IMR-90 (cell line): Measurements from ENCODE around the gene DGKQ. TPM values are rescaled to one million over a fixed set of nuclear protein-coding genes. Genes with fewer than 3 reads are reported as not detected.

Experiments used
- ATAC-seq: fragments of 200-7000 bp; cut with Tn5 transposase; 2 replicates; pipeline ENCODE4 v1.9.1; 2020; ENCODE audit warnings: low read depth, mild to moderate bottlenecking, moderate library complexity
- BruUV-seq: library from RNA; stranded (reverse); fragments of 400-500 nt; replicated peaks from 2 replicates; lab custom pipeline; 2021; lab: Mats Ljungman, UMichigan
- CTCF ChIA-PET: fragments of 300-600 bp; formaldehyde crosslinking; extraction: SDS; loops from one replicate; lab custom pipeline; 2021; ENCODE audit warnings: antibody characterized with exemption; lab: Yijun Ruan, JAX
- POLR2A ChIA-PET: fragments of 300-600 bp; sonication (Branson Sonifier 250); formaldehyde crosslinking; loops from one replicate; lab custom pipeline; 2022; ENCODE audit warnings: antibody characterized with exemption; ENCODE audit not compliant: unreplicated experiment; lab: Charles Lee
- DNase-seq: peaks from one replicate; pipeline ENCODE4 v3.0.0; 2013
- H2AFZ ChIP-seq: replicated peaks from 2 replicates; pipeline ENCODE3; 2013; ENCODE audit warnings: low read length, mild to moderate bottlenecking; ENCODE audit not compliant: poor library complexity
- H2AK5ac ChIP-seq: 2 replicates; pipeline ENCODE4 v1.6.1; 2013; ENCODE audit warnings: low read depth, low read length, inconsistent platforms
- H2AK9ac ChIP-seq: replicated peaks from 2 replicates; pipeline ENCODE3; 2013; ENCODE audit warnings: mild to moderate bottlenecking, low read depth, low read length, moderate library complexity; ENCODE audit not compliant: poor library complexity
- H2BK120ac ChIP-seq: 2 replicates; pipeline ENCODE4 v1.6.1; 2013; ENCODE audit warnings: low read depth, low read length, inconsistent platforms
- H2BK15ac ChIP-seq: 3 replicates; pipeline ENCODE4 v1.6.1; 2013; ENCODE audit warnings: low read depth, low read length, inconsistent platforms
- H2BK20ac ChIP-seq: 2 replicates; pipeline ENCODE4 v1.6.1; 2013; ENCODE audit warnings: low read depth, mild to moderate bottlenecking, inconsistent platforms, low read length, moderate library complexity
- H2BK5ac ChIP-seq: 2 replicates; pipeline ENCODE4 v1.6.1; 2013; ENCODE audit warnings: mild to moderate bottlenecking, low read depth, low read length, inconsistent platforms; ENCODE audit not compliant: poor library complexity, severe bottlenecking
- H3K14ac ChIP-seq: replicated peaks from 2 replicates; pipeline ENCODE4 v1.6.1; 2013; ENCODE audit warnings: low read depth, low read length, inconsistent platforms
- H3K18ac ChIP-seq: 2 replicates; pipeline ENCODE4 v1.6.1; 2013; ENCODE audit warnings: low read depth, low read length, control low read depth
- H3K23ac ChIP-seq: 2 replicates; pipeline ENCODE4 v1.6.1; 2013; ENCODE audit warnings: low read depth, low read length, inconsistent platforms
- H3K27ac ChIP-seq: 2 replicates; pipeline ENCODE4 v1.5.1; 2013; ENCODE audit warnings: mild to moderate bottlenecking, control low read depth, low read length; ENCODE audit not compliant: insufficient read depth
- H3K27me3 ChIP-seq: 2 replicates; pipeline ENCODE4 v1.6.1; 2013; ENCODE audit warnings: low read length; ENCODE audit not compliant: control insufficient read depth, insufficient read depth
- H3K36me3 ChIP-seq: 2 replicates; pipeline ENCODE4 v1.6.1; 2013; ENCODE audit warnings: low read length, mixed read lengths; ENCODE audit not compliant: control insufficient read depth, insufficient read depth
- H3K4ac ChIP-seq: 2 replicates; pipeline ENCODE4 v1.6.1; 2013; ENCODE audit warnings: low read depth, low read length, inconsistent platforms
- H3K4me1 ChIP-seq: 2 replicates; pipeline ENCODE4 v1.6.1; 2013; ENCODE audit warnings: low read length, mixed read lengths; ENCODE audit not compliant: control insufficient read depth, insufficient read depth
- H3K4me2 ChIP-seq: 2 replicates; pipeline ENCODE4 v1.6.1; 2013; ENCODE audit warnings: low read depth, mild to moderate bottlenecking, control low read depth, low read length, moderate library complexity
- H3K4me3 ChIP-seq: 2 replicates; pipeline ENCODE4 v1.5.1; 2013; ENCODE audit warnings: low read depth, mild to moderate bottlenecking, control low read depth, low read length, moderate library complexity; ENCODE audit not compliant: insufficient read depth
- H3K56ac ChIP-seq: 2 replicates; pipeline ENCODE4 v1.6.1; 2013; ENCODE audit warnings: low read length, inconsistent platforms; ENCODE audit not compliant: insufficient read depth; ENCODE audit errors: extremely low read depth
- H3K79me1 ChIP-seq, 2 experiments: 2 replicates each; pipeline ENCODE4 v1.6.1; 2013; ENCODE audit warnings: low read length in 2 of 2, inconsistent platforms in 1 of 2, low read depth in 1 of 2
- H3K9ac ChIP-seq: 2 replicates; pipeline ENCODE4 v1.6.1; 2013; ENCODE audit warnings: low read depth, low read length, control low read depth
- H3K9me1 ChIP-seq: 2 replicates; pipeline ENCODE4 v1.6.1; 2013; ENCODE audit warnings: low read length, inconsistent platforms; ENCODE audit not compliant: insufficient read depth
- H3K9me3 ChIP-seq: 2 replicates; pipeline ENCODE4 v1.6.1; 2013; ENCODE audit warnings: low read length; ENCODE audit not compliant: control insufficient read depth, insufficient read depth
- H4K20me1 ChIP-seq: 2 replicates; pipeline ENCODE4 v1.6.1; 2013; ENCODE audit warnings: low read length, inconsistent platforms; ENCODE audit not compliant: insufficient read depth
- H4K5ac ChIP-seq: 2 replicates; pipeline ENCODE4 v1.6.1; 2013; ENCODE audit warnings: mild to moderate bottlenecking, low read depth, low read length, control low read depth
- H4K8ac ChIP-seq, 2 experiments: 2 replicates each; pipeline ENCODE4 v1.6.1; 2013; ENCODE audit warnings: low read depth in 2 of 2, low read length in 2 of 2, control low read depth in 1 of 2, inconsistent platforms in 1 of 2
- H4K91ac ChIP-seq: 2 replicates; pipeline ENCODE4 v1.6.1; 2013; ENCODE audit warnings: low read depth, low read length, inconsistent platforms; ENCODE audit not compliant: insufficient read depth
- BHLHE40 ChIP-seq: fragments of 150-350 bp; IDR thresholded peaks from 2 replicates; pipeline ENCODE4 v1.6.1; 2016; ENCODE audit warnings: mild to moderate bottlenecking, low read depth, low read length
- CEBPB ChIP-seq: IDR thresholded peaks from 2 replicates; pipeline ENCODE4 v1.6.1; 2012; ENCODE audit warnings: low read depth, low read length, improper control_type of control experiment
- CHD1 ChIP-seq: IDR thresholded peaks from 2 replicates; pipeline ENCODE4 v1.6.1; 2012; ENCODE audit warnings: low read depth, low read length, improper control_type of control experiment
- FOS ChIP-seq: fragments of 150-350 bp; IDR thresholded peaks from 2 replicates; pipeline ENCODE4 v1.6.1; 2016; ENCODE audit warnings: low read depth, low read length
- MAFK ChIP-seq: IDR thresholded peaks from 2 replicates; pipeline ENCODE4 v1.6.1; 2012; ENCODE audit warnings: low read depth, low read length, improper control_type of control experiment
- MAZ ChIP-seq: IDR thresholded peaks from 2 replicates; pipeline ENCODE4 v1.6.1; 2012; ENCODE audit warnings: low read depth, mild to moderate bottlenecking, low read length, improper control_type of control experiment, moderate library complexity, borderline replicate concordance
- POLR2A ChIP-seq: IDR thresholded peaks from 2 replicates; pipeline ENCODE4 v1.6.1; 2012; ENCODE audit warnings: mild to moderate bottlenecking, low read depth, low read length
- RCOR1 ChIP-seq: IDR thresholded peaks from 2 replicates; pipeline ENCODE4 v1.6.1; 2012; ENCODE audit warnings: mild to moderate bottlenecking, low read length, improper control_type of control experiment; ENCODE audit not compliant: insufficient replicate concordance
- WGBS, 2 experiments: methylation state at CpG; one replicate each; pipeline versions ENCODE4 v1.1.5 to v1.1.7; 2013; ENCODE audit warnings: missing lambda C conversion rate in 2 of 2; ENCODE audit not compliant: insufficient read length in 1 of 2; ENCODE audit errors: extremely low coverage in 2 of 2; 5-methylcytosine and 5-hydroxymethylcytosine counted together
- dilution Hi-C: fragments of 300-500 bp; cut with HindIII; formaldehyde crosslinking; loops from one replicate; pipeline ENCODE4 v1.14.3; 2018; ENCODE audit warnings: low sequenced_read_pairs; ENCODE audit not compliant: unreplicated experiment
- in situ Hi-C: fragments of 300-500 bp; cut with MboI; formaldehyde crosslinking; loops from 3 replicates; pipeline ENCODE4 v1.14.3; 2019; ENCODE audit warnings: low sequenced_read_pairs, inconsistent platforms, mixed read lengths
- intact Hi-C: fragments of 100-400 bp; cut with micrococcal nuclease; formaldehyde crosslinking; loops from 2 replicates; pipeline ENCODE4 v1.10.0; 2022
- polyA plus RNA-seq, 3 experiments: library from polyadenylated mRNA; depleted of rRNA; stranded (reverse); fragments of >200 nt; gene quantifications; 2 replicates each; pipeline ENCODE4 v1.2.3, GENCODE V29; 2012; ENCODE audit warnings: low replicate concordance in 1 of 3
- total RNA-seq: library from RNA; depleted of rRNA; stranded (reverse); fragments of >200 nt; gene quantifications from 2 replicates; pipeline ENCODE4 v1.2.3, GENCODE V29; 2012
- TF ChIP-seq, protein P1 (sequence below): conservative IDR thresholded peaks from 2 replicates; pipeline ENCODE4 v1.5.1; 2012; ENCODE audit warnings: mild to moderate bottlenecking, low read depth, low read length, improper control_type of control experiment
- TF ChIP-seq, protein P2 (sequence below): fragments of 150-350 bp; IDR thresholded peaks from 2 replicates; pipeline ENCODE4 v1.6.1; 2016; ENCODE audit warnings: low read depth, mild to moderate bottlenecking, low read length, moderate library complexity, borderline replicate concordance
- TF ChIP-seq, protein P3 (sequence below): fragments of 150-350 bp; IDR thresholded peaks from 2 replicates; pipeline ENCODE4 v1.6.1; 2017; ENCODE audit warnings: mild to moderate bottlenecking, antibody characterized with exemption, low read length, low read depth

DGKQ gene
- total and polyA plus RNA-seq, 2 of the 4 experiments (the other 2 are of a cell fraction), result 4.3 to 15.6 TPM

DNA sequence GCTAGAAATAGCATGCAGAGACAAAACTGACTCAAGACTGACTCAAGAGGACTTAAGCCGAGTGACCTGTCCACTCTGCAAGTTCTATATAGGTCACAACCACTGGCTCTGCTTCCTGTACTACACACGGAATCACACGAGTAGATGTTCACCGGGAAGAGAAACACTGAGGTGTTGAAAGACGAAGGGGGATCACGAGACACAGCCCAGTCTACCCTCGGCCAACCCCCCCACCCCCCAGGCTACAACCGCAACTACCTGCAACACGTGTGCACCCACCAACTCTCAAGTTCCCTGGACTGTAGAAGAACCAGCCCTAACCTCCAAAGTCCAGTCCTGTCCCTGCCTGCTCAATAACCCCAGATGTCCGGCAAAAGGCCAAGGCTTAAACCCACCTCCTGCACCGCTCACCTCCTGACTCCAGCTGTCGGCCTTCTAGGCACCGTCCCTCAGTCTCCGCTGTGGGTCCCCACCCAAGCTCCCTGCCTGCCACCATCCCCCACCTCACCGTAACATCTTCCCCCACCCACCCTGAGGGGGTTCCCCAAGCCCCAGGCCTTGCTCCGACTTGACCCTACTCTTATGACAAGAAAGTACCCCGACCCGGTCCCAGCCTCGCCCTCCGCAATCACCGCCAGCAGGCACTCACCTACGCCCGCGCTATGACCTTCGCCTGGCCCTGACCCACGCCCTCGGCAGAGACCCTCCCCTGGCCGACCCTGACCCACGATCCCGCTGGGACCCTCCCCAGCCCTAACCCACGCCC, 42.0 kb downstream of the DGKQ start:
- TF ChIP-seq MAZ, result no peak
- TF ChIP-seq, protein P1, sequence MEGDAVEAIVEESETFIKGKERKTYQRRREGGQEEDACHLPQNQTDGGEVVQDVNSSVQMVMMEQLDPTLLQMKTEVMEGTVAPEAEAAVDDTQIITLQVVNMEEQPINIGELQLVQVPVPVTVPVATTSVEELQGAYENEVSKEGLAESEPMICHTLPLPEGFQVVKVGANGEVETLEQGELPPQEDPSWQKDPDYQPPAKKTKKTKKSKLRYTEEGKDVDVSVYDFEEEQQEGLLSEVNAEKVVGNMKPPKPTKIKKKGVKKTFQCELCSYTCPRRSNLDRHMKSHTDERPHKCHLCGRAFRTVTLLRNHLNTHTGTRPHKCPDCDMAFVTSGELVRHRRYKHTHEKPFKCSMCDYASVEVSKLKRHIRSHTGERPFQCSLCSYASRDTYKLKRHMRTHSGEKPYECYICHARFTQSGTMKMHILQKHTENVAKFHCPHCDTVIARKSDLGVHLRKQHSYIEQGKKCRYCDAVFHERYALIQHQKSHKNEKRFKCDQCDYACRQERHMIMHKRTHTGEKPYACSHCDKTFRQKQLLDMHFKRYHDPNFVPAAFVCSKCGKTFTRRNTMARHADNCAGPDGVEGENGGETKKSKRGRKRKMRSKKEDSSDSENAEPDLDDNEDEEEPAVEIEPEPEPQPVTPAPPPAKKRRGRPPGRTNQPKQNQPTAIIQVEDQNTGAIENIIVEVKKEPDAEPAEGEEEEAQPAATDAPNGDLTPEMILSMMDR, result no peak
- no peak; the same call in 1 of the 2 replicates for TF ChIP-seq CEBPB
- peak; percentile 45; the same call in 1 of the 2 replicates for TF ChIP-seq MAFK
- TF ChIP-seq CHD1, result no peak
- TF ChIP-seq, protein P2, sequence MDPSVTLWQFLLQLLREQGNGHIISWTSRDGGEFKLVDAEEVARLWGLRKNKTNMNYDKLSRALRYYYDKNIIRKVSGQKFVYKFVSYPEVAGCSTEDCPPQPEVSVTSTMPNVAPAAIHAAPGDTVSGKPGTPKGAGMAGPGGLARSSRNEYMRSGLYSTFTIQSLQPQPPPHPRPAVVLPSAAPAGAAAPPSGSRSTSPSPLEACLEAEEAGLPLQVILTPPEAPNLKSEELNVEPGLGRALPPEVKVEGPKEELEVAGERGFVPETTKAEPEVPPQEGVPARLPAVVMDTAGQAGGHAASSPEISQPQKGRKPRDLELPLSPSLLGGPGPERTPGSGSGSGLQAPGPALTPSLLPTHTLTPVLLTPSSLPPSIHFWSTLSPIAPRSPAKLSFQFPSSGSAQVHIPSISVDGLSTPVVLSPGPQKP, result no peak
- TF ChIP-seq, protein P3, sequence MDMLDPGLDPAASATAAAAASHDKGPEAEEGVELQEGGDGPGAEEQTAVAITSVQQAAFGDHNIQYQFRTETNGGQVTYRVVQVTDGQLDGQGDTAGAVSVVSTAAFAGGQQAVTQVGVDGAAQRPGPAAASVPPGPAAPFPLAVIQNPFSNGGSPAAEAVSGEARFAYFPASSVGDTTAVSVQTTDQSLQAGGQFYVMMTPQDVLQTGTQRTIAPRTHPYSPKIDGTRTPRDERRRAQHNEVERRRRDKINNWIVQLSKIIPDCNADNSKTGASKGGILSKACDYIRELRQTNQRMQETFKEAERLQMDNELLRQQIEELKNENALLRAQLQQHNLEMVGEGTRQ, result 0 out of 2 replicates have a peak, but pooled peaks have one; percentile 46
- peak; percentile 80 for TF ChIP-seq POLR2A
- no peak for TF ChIP-seq FOS
- no peak for TF ChIP-seq RCOR1
- TF ChIP-seq BHLHE40, result peak; percentile 94
- ATAC-seq, result peak; percentile 5
- intact Hi-C loops, result loop anchor here (10.0 kb wide), 1 partner anchor 147 kb away; no protein-coding TSS in a partner anchor

More for the DNA sequence above, 42.0 kb downstream of the DGKQ start:
- dilution Hi-C loops, result no loop called here
- in situ Hi-C loops, result no loop called here
- Histone ChIP-seq H2BK20ac (no peak overlapping the region), H3K4ac (peak overlapping the region; percentile 81), H3K27ac (peak overlapping the region; percentile 85), H3K4me3 (peak overlapping the region; percentile 78), H3K23ac (peak overlapping the region; percentile 75; the same call in 1 of the 2 replicates), H4K20me1 (peaks cover 45% of the 10 kb centered on the region), H3K56ac (0 out of 2 replicates have a peak overlapping the region, but pooled peaks have one; percentile 32), H3K14ac (peak overlapping the region; percentile 84), H3K36me3 (0 out of 2 replicates have a peak, but pooled peaks cover 1% of the 10 kb centered on the region), H2BK15ac (no peak overlapping the region), H2BK5ac (peak overlapping the region; percentile 86), H2AFZ (peak overlapping the region; percentile 94), H4K91ac (peak overlapping the region; percentile 52; the same call in 1 of the 2 replicates), H3K9ac (peak overlapping the region; percentile 89), H4K5ac (peak overlapping the region; percentile 6), H3K9me3 (no peaks in the 10 kb centered on the region), H3K79me1 (peaks cover 9 to 53% of the 10 kb centered on the region in 2 experiments), H3K4me2 (peak overlapping the region; percentile 73), H3K9me1 (peaks cover 22% of the 10 kb centered on the region), H2BK120ac (no peak overlapping the region), H2AK9ac (peak overlapping the region; percentile 86), H2AK5ac (peak overlapping the region; percentile 82), H4K8ac (peak overlapping the region; percentile 50 to 73; a peak in 2 of 4 replicates), H3K18ac (no peak overlapping the region), H3K27me3 (no peaks in the 10 kb centered on the region), H3K4me1 (peaks cover 11% of the 10 kb centered on the region)
- peak; percentile 84 for DNase-seq
- POLR2A ChIA-PET, result no interaction called here
- CTCF ChIA-PET, result interaction anchor here (1.2 kb wide), 1 partner anchor 40 kb away, joined by 3 read pairs; no protein-coding TSS in a partner anchor
- WGBS, 2 experiments, result 4% methylated on average over 8 of the region's 31 CpGs; no CpG with 5 or more reads in 1 of the 2 experiments
- no TSS peak for BruUV-seq
